IPS-NIHi7 (cell line): ENCODE measurements around the gene APOM.

Experiments
- DNase-seq: peaks from one replicate; pipeline ENCODE4 v3.0.0; 2012; ENCODE audit warnings: mixed read lengths; ENCODE audit errors: extremely low spot score

Gene APOM

GRCh38 chr6:31658158-31658688 lies 2.5 kb downstream of the APOM start:
- no peak for DNase-seq

GRCh38 chr6:31658983-31659648 lies 3.4 kb downstream of the APOM start:
- no peak for DNase-seq

DNA sequence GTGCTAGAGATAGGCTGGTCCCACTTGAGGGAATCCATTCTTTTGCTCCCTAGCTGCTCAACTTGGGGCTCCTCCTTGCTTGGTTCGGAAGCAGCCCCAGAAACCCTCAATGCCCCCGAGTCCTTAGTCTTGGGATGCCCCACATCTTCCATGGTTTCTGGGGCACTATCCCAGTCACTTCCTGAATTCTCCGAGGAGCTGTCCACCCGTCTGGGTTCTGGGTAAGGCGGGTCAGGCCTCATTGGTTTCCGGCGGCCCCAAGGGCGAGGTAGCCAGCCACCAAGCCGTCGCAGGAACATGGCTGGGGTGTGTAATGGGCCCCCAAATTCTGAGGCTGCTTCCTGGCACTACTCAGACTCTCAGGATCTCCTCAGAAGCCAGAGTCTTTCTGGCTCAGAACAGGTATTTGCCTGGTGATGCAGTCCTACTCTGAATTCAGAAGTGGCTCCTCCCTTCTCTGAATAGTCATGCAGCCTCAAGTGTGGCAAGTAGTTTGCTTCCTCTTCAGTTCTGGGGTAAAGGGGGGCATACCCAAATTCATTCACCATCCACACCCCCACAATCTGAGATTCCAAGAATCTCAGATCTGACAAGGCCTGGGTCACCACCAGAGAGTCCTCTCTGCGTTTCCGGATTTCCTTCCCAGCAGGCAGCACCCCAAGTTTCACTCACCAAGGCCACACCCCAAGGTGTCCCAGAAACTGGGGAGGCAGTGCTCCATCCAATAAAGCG lies 4.1 kb downstream of the APOM start:
- peak; percentile 45 for DNase-seq

- peak; percentile 88 for DNase-seq
Measured at GRCh38 chr6:31660381-31661261, 4.9 kb downstream of the APOM start, which contains the start of gene C6orf47. Gene C6orf47 (minus strand): TSS chr6:31660778. CDS start chr6:31659947, 831 bp downstream.

DNA sequence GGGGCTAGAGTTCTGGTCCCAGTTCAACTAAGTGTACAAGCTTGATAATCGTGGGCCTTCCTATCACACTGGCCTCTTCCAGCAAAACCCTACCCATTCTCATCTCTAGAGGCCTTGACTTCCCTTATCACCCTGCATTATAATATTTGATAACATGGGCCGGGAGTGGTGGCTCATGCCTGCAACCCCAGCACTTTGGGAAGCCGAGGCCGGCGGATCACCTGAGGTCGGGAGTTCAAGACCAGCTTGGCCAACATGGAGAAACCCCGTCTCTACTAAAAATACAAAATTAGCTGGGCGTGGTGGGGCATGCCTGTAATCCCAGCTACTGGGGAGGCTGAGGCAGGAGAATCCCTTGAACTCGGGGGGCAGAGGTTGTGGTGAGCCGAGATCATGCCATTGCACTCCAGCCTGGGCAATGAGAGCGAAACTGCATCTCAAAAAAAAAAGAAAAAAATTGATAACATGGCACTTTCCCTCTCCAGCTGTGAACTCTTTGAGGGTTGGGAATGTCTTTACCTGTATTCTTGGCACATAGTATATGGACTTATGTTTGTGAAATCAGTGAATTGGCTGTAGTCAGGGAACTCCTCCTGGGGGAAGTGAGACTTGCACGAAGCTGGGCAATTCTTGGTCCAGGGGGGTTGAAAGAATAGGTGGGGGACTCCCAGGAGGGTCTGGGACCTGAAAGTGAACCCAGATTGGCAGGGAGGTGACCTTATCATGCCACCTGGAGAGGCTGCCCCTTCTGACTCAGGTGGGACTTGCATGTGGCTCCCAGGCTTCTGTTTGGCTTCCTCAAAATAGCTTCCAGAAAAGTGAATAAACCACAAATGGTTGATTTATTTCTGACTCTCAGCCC lies 5.8 kb downstream of the APOM start:
- no peak for DNase-seq

DNA sequence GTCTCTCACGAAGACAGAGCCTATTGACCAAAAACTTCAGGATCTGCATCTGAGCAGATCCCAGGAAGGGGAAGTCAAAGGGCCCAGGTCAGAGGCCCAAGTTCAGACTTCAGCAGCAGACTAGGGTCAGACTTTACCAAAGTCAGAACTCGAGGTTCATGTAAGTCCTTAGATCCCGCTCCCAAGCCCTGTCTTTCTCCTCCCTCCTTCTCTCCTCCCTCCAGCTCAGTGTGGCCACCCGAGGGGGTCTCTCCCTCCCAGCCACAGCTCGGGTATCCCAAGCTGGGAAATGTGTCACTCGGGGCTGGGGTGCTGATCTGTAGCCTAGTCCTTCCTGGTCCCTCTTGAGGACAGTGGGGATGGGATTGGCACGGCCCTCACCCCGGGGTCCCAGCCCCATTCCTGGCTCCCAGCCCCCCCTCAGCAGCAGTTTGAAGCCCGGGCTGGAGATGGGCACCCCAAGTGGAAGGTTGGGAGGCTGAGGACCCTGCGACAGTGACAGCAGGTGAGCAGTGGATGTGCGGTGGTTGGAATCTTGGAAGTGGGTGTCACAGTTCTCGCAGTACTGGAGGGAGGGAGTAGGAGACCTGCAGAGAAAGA lies 6.5 kb downstream of the APOM start:
- DNase-seq: no peak

- DNase-seq: no peak
Measured at GRCh38 chr6:31663126-31663960, 7.6 kb downstream of the APOM start.

GRCh38 chr6:31663961-31664789 lies 8.5 kb downstream of the APOM start:
- no peak for DNase-seq

DNA sequence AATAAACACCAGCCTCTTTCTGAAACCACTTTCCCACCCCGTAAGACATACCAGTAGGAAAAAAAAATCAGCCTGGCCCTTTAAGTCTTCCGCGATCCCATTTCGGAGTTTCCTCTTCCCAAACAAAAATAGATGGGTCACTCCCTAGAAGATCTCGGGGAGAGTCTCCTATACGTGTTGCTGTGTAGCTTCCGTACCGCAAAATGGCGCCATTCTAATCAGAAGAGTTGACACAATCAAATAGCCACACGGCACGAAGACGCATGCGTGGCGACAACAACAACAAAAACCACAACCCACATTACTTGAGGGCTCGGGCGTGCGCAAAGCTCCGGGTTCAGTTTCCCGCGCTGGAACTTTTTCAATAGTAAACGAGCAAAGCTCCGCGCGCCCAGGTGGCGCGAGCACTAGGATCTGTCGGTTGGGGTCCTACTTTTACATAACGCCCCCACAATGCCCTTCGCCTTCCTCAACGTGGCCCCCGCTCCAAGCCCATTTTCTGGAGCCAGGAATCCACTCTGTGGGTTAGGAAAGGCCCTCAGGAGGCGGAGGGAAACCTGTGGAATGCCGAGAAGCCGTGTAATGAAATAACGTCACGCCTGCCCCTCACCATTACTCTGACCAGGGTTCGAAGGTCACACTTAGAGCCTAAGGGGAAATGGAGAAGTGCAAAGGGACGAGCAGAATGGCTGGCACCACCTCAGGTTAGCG lies 9.3 kb downstream of the APOM start, which contains the start of gene GPANK1:
Gene GPANK1, minus strand, starts transcription at position 208 of the 711 bp plus-strand sequence. CDS start 519 bp downstream, outside the sequence.
- DNase-seq: peak; percentile 46

- peak; percentile 96 for DNase-seq
Measured at GRCh38 chr6:31665501-31666336, 10.0 kb downstream of the APOM start, which contains the start of gene CSNK2B. Gene CSNK2B (plus strand): TSS chr6:31666080. CDS start chr6:31666832, 752 bp downstream.

DNA sequence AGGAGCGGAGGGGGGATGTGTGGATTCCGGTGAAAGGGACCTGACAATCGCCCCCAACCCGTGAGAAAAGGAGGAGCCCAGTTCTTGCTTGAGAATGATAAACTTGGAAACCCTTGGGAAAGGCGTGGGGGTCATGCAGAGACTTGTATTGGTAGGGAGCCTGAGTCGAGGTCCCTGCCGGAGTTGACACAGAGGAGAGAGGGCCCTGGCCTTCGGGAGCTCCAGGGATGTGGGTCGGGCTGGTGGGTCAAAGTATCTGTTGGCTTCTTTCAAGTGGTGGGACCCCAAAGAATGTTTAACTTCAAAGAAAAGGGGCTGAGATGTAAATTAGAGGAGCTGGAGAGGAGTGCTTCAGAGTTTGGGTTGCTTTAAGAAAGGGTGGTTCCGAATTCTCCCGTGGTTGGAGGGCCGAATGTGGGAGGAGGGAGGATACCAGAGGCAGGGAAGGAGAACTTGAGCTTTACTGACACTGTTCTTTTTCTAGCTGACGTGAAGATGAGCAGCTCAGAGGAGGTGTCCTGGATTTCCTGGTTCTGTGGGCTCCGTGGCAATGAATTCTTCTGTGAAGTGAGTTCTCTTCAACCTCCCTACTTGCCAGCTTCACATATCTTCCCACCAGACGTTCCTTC lies 10.8 kb downstream of the APOM start:
- no peak for DNase-seq

GRCh38 chr6:31669676-31670075 lies 14.0 kb downstream of the APOM start, which contains the start of gene LY6G5B:
Gene LY6G5B (plus strand): TSS chr6:31669976. CDS start chr6:31670951, 975 bp downstream.
- DNase-seq: no peak

- no peak for DNase-seq
Measured at GRCh38 chr6:31676322-31676903, 20.7 kb downstream of the APOM start.

DNA sequence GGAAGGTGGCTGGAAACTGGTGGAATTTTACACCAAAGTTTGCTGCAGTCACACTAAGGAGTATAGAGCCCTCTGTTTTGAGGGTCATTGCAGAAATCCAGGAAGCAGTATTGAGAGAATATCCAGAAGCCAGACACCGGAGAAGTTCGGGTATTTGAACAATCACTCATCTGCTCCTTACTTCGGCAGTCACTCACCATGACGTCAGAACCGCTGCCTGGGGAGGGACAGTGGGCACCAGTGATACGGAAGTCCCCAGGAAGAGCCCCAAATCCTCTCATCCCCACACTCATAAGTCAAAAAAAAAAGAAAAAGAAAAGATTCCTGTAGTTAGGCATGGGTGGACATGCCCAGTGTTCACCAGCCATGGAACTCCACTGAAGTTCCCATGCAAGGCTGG lies 21.2 kb downstream of the APOM start:
- DNase-seq: no peak

DNA sequence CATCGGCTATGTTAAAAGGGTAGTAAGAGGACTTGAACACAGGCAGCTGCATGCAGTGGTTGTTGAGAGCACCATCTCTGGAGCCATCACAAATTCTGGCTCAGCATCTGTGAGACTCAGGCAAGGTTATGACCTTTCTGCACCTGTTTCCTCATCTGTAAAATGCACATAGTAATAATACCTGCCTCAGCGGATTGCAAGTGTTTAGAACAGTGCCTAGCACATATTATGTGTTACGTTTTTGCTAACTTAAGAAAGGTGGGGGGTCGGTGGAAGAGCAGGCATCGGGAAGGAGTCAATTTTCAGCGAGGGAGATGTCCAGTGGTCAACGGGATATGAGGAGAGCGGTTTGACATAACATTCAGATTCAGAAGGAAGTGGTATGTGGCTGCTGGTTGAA lies 22.3 kb downstream of the APOM start:
- no peak for DNase-seq
